ENCODE data around the gene EXTL2. TPM values are rescaled to one million over a fixed set of nuclear protein-coding genes. Genes with fewer than 3 reads are reported as not detected.
"Not testable (repeated sequence)": the region's sequence is repeated elsewhere in the genome, so short reads cannot be mapped to it uniquely, and the experiment has no call there.

EXTL2 gene
- total RNA-seq, 2 experiments from 2014 or later = 1.5 to 1.8 TPM

DNA sequence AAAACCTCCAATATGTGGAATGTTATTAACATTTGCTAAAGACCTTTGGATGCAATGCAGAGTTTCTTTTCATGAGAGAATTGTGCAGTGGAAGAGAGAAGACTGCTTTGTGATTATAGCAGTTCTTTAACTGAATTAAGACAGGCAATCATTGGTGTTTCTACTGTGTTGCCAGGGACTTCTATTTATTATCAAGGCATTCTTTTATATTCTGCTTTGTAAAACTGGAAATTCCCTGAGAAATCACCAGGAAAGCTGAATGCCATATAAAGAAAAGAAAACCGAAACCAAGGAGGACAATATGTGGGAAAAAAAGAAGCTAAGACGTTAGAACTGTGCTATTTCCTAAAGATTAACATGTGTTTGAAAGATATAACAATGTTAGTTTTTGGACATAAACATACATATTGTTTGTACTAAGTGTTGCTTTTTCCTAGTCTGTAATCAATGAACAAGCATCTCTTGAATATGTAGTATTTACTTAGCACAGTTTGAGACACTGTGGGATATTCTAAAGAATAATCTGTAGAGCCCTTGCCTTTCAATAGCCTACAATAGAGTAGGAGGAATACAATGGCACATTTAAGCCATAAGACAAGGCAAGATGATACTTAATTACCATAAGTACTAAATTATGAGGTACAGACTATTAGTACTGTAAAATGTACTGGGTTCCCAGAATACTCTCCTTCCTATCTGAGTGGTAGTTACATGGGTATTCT lies 47.1 kb downstream of the EXTL2 start:
- peaks cover 39% of the 10 kb centered on the region for H3K27me3 Mint-ChIP-seq
- no peaks in the 10 kb centered on the region for H3K36me3 Mint-ChIP-seq (ENCODE audit: low read depth)
- no peak overlapping the region for H3K27ac Mint-ChIP-seq
- H3K27ac ChIP-seq (ENCODE audit: low read depth in 1 of 2, low read length in 2 of 2) = no peak overlapping the region
- H3K27me3 ChIP-seq (ENCODE audit: control insufficient read depth in 1 of 2, insufficient read depth in 2 of 2, low read length in 2 of 2) = peaks cover 7 to 10% of the 10 kb centered on the region in 2 experiments
- ATAC-seq (ENCODE audit: poor library complexity) = no peak
- H3K9me3 Mint-ChIP-seq = no peaks in the 10 kb centered on the region
- no peaks in the 10 kb centered on the region for H3K4me1 ChIP-seq (ENCODE audit: insufficient read depth, low read length)
- no peak overlapping the region for H3K4me3 ChIP-seq (ENCODE audit: low read length)
- ChIA-PET CTCF (no interaction called here), POLR2A (no interaction called here)
- TF ChIP-seq, protein P1, sequence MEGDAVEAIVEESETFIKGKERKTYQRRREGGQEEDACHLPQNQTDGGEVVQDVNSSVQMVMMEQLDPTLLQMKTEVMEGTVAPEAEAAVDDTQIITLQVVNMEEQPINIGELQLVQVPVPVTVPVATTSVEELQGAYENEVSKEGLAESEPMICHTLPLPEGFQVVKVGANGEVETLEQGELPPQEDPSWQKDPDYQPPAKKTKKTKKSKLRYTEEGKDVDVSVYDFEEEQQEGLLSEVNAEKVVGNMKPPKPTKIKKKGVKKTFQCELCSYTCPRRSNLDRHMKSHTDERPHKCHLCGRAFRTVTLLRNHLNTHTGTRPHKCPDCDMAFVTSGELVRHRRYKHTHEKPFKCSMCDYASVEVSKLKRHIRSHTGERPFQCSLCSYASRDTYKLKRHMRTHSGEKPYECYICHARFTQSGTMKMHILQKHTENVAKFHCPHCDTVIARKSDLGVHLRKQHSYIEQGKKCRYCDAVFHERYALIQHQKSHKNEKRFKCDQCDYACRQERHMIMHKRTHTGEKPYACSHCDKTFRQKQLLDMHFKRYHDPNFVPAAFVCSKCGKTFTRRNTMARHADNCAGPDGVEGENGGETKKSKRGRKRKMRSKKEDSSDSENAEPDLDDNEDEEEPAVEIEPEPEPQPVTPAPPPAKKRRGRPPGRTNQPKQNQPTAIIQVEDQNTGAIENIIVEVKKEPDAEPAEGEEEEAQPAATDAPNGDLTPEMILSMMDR (IDR thresholded peaks at IDR 0.05) = no peak
- H3K9me3 ChIP-seq (ENCODE audit: control insufficient read depth in 1 of 2, insufficient read depth in 1 of 2, low read length in 2 of 2) = no peaks in the 10 kb centered on the region
- H3K4me1 Mint-ChIP-seq (ENCODE audit: low read depth) = no peaks in the 10 kb centered on the region
- no peaks in the 10 kb centered on the region for H3K36me3 ChIP-seq (ENCODE audit: insufficient read depth, low read length)
- no peak overlapping the region for H3K4me3 Mint-ChIP-seq
- no peak for DNase-seq
- intact Hi-C loops (cut with DNase I, micrococcal nuclease) = no loop called here

DNA sequence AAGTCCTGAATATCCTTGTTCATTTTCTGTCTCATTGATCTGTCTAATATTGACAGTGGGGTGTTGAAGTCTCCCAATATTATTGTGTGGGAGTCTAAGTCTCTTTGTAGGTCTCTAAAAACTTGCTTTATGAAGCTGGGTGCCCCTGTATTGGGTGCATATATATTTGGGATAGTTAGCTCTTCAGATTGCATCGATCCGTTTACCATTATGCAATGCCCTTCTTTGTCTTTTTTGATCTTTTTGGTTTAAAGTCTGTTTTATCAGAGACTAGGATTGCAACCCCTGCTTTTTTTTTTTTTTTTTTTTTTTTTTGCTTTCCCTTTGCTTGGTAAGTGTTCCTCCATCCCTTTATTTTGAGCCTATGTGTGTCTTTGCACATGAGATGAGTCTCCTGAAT lies 51.5 kb downstream of the EXTL2 start:
- POLR2A ChIA-PET; H3K4me3 ChIP-seq (ENCODE audit: low read length); ATAC-seq (ENCODE audit: poor library complexity); H3K9me3 ChIP-seq (ENCODE audit: control insufficient read depth in 1 of 2, insufficient read depth in 1 of 2, low read length in 2 of 2); H3K36me3 ChIP-seq (ENCODE audit: insufficient read depth, low read length); H3K4me1 Mint-ChIP-seq (ENCODE audit: low read depth); H3K36me3 Mint-ChIP-seq (ENCODE audit: low read depth); intact Hi-C loops (cut with DNase I, micrococcal nuclease); H3K27me3 ChIP-seq (ENCODE audit: control insufficient read depth in 1 of 2, insufficient read depth in 2 of 2, low read length in 2 of 2); DNase-seq; H3K4me1 ChIP-seq (ENCODE audit: insufficient read depth, low read length); H3K27ac Mint-ChIP-seq; H3K9me3 Mint-ChIP-seq; H3K27ac ChIP-seq (ENCODE audit: low read depth in 1 of 2, low read length in 2 of 2); H3K4me3 Mint-ChIP-seq: not testable (repeated sequence)
- peaks cover 22% of the 10 kb centered on the region for H3K27me3 Mint-ChIP-seq
- CTCF ChIA-PET = interaction anchor here (0.7 kb wide), 2 partner anchors 442 to 669 kb away, joined by 3 to 4 read pairs; no protein-coding TSS in a partner anchor

DNA sequence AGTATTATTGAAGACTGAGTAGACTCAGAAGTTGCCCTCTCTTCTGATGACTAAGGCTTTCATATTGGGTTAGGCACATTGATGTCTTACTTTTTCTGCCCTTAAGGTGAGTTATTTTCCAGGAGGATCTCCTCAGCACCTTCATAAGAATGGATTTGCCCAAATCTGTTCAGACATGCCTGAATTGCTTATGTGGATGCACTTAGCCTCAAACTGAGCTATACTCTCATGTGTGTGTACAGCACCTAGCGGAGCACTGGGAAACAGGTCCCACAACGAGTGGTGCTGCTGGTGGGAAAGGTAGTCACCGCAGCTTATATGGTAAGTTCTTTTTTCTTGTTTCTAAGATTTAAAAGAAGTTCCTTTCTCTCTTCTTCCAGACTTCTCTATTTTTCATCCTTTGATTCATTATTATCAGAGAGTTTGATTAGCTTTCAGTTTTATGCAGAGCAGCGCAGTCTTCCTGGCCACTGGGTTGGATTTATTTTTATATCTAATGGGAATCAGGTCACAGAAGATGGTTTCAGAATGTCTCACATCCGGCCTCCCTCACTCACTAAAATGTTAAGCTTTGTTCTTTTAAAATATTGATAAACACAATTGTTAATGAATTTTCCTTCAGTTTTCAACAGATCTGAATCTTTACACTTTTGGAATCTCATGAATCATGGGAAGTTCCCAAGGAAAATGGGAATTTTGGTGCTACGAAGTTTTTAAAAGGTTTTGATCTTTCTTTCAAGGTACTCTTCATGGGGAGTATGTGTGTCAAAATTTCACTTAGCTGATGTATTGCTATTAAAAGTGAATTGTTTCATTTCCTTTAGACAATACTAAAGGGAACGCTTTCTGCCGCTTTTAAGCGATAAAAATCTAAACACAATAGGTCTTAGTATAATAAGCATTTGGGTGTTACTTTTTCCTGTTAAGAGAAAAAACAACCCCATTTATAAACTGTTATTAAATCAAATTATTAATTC lies 58.5 kb downstream of the EXTL2 start:
- Histone ChIP-seq H3K27me3 (ENCODE audit: control insufficient read depth in 1 of 2, insufficient read depth in 2 of 2, low read length in 2 of 2) (no peaks in the 10 kb centered on the region), H3K36me3 (ENCODE audit: insufficient read depth, low read length) (no peaks in the 10 kb centered on the region), H3K9me3 (ENCODE audit: control insufficient read depth in 1 of 2, insufficient read depth in 1 of 2, low read length in 2 of 2) (no peaks in the 10 kb centered on the region), H3K27ac (ENCODE audit: low read depth in 1 of 2, low read length in 2 of 2) (no peak overlapping the region), H3K4me1 (ENCODE audit: insufficient read depth, low read length) (no peaks in the 10 kb centered on the region), H3K4me3 (ENCODE audit: low read length) (no peak overlapping the region)
- CTCF ChIA-PET = no interaction called here
- Mint-ChIP-seq H3K27me3 (no peaks in the 10 kb centered on the region), H3K4me1 (ENCODE audit: low read depth) (no peaks in the 10 kb centered on the region), H3K9me3 (no peaks in the 10 kb centered on the region), H3K36me3 (ENCODE audit: low read depth) (no peaks in the 10 kb centered on the region), H3K27ac (no peak overlapping the region), H3K4me3 (no peak overlapping the region)
- DNase-seq (no peak), ATAC-seq (ENCODE audit: poor library complexity) (no peak)
- intact Hi-C loops (cut with DNase I, micrococcal nuclease) = no loop called here
- POLR2A ChIA-PET = no interaction called here
- TF ChIP-seq, protein P1 (IDR thresholded peaks at IDR 0.05) = no peak

Measured in CD4-positive, alpha-beta T cell (primary cell).